ENCODE measurements around the gene IQGAP1.
A peak's percentile ranks its signal among the peaks of the same experiment; 100 is the strongest.
"Not testable (repeated sequence)": the region's sequence is repeated elsewhere in the genome, so short reads cannot be mapped to it uniquely, and the experiment has no call there.

IQGAP1 gene

GRCh38 chr15:90489944-90490343 lies 101.9 kb downstream of the IQGAP1 start:
- FAIRE-seq, result no peak

GRCh38 chr15:90493647-90494046 lies 105.6 kb downstream of the IQGAP1 start:
- no peak for FAIRE-seq

GRCh38 chr15:90495067-90495466 lies 107.0 kb downstream of the IQGAP1 start:
- peak; percentile 45 for FAIRE-seq

GRCh38 chr15:90496791-90497190 lies 108.7 kb downstream of the IQGAP1 start:
- FAIRE-seq, result no peak

GRCh38 chr15:90497376-90497775 lies 109.3 kb downstream of the IQGAP1 start:
- FAIRE-seq, result no peak

- no peak for FAIRE-seq
Measured at GRCh38 chr15:90497912-90498311, 109.9 kb downstream of the IQGAP1 start.

GRCh38 chr15:90500171-90500570 lies 112.1 kb downstream of the IQGAP1 start:
- no peak for FAIRE-seq

- no peak for FAIRE-seq
Measured at GRCh38 chr15:90501898-90502297, 113.9 kb downstream of the IQGAP1 start.

- not testable (repeated sequence) for FAIRE-seq
Measured at GRCh38 chr15:90510781-90511180, 122.7 kb downstream of the IQGAP1 start.

GRCh38 chr15:90511211-90511618 lies 123.2 kb downstream of the IQGAP1 start:
- not testable (repeated sequence) for FAIRE-seq

GRCh38 chr15:90512276-90512675 lies 124.2 kb downstream of the IQGAP1 start:
- FAIRE-seq, result no peak

GRCh38 chr15:90512981-90513380 lies 124.9 kb downstream of the IQGAP1 start:
- FAIRE-seq, result no peak

- no peak for FAIRE-seq
Measured at GRCh38 chr15:90513448-90513847, 125.4 kb downstream of the IQGAP1 start.

GRCh38 chr15:90513893-90514292 lies 125.9 kb downstream of the IQGAP1 start:
- FAIRE-seq, result not testable (repeated sequence)

GRCh38 chr15:90519688-90520087 lies 131.6 kb downstream of the IQGAP1 start:
- FAIRE-seq, result no peak

GRCh38 chr15:90520365-90520764 lies 132.3 kb downstream of the IQGAP1 start:
- no peak for FAIRE-seq

GRCh38 chr15:90523373-90523772 lies 135.3 kb downstream of the IQGAP1 start:
- FAIRE-seq, result no peak

GRCh38 chr15:90524018-90524803 lies 136.2 kb downstream of the IQGAP1 start:
- not testable (repeated sequence) for FAIRE-seq

GRCh38 chr15:90529011-90529370 lies 140.9 kb downstream of the IQGAP1 start:
- no peak for FAIRE-seq

GRCh38 chr15:90529371-90530249 lies 141.6 kb downstream of the IQGAP1 start, which contains the start of gene CRTC3:
CRTC3 (plus strand) TSS chr15:90529923; CDS start chr15:90530072, 149 bp downstream.
- no peak for FAIRE-seq

GRCh38 chr15:90530250-90531051 lies 142.4 kb downstream of the IQGAP1 start:
- FAIRE-seq, result no peak

GRCh38 chr15:90531147-90531546 lies 143.1 kb downstream of the IQGAP1 start:
- FAIRE-seq, result no peak

- FAIRE-seq, result no peak
Measured at GRCh38 chr15:90535254-90535653, 147.2 kb downstream of the IQGAP1 start.

All from endometrium (tissue), 2 donors.